Ovary (tissue), 9 donors: Measurements from ENCODE around the gene P3H2. TPM values are rescaled to one million over a fixed set of nuclear protein-coding genes. Genes with fewer than 3 reads are reported as not detected.

Experiments
- DNase-seq, 5 donors: peaks; one replicate each; pipeline ENCODE4 v3.0.0-alpha.2; 2019 to 2020
- H3K27ac ChIP-seq, 2 donors: fragments of 200-600 bp; one replicate each; pipeline versions ENCODE4 v1.5.1 to v1.8.0; 2019 to 2022
- H3K27me3 ChIP-seq: fragments of 200-600 bp; one replicate; pipeline ENCODE4 v1.8.0; 2022
- H3K36me3 ChIP-seq: fragments of 200-600 bp; sonication (generic); one replicate; pipeline ENCODE4 v1.5.1; 2019
- H3K4me1 ChIP-seq: one replicate; pipeline ENCODE4 v1.8.1; 2013; ENCODE audit warnings: mild to moderate bottlenecking, moderate library complexity; ENCODE audit not compliant: insufficient read depth
- H3K4me3 ChIP-seq: fragments of 200-600 bp; sonication (generic); one replicate; pipeline ENCODE4 v1.5.1; 2017
- H3K9me3 ChIP-seq, 2 donors: fragments of 200-600 bp in 1 of 2; sonication (generic) in 1 of 2; one replicate each; pipeline versions ENCODE4 v1.5.1 to v1.8.1; 2013 to 2019; ENCODE audit warnings: mild to moderate bottlenecking in 1 of 2, moderate library complexity in 1 of 2
- CTCF ChIP-seq, 3 donors: fragments of 450-650 bp in 2 of 3; fragments of 200-600 bp in 1 of 3; IDR thresholded peaks; one replicate each; pipeline versions ENCODE4 v1.5.1 to v1.8.0; 2016 to 2022; ENCODE audit warnings: antibody characterized with exemption in 3 of 3, mild to moderate bottlenecking in 1 of 3
- EP300 ChIP-seq: sonication (generic); formaldehyde crosslinking; IDR thresholded peaks from one replicate; pipeline ENCODE4 v1.6.1; 2017; ENCODE audit warnings: antibody characterized with exemption
- POLR2A ChIP-seq: fragments of 450-650 bp; IDR thresholded peaks from one replicate; pipeline ENCODE4 v1.6.1; 2017; ENCODE audit warnings: antibody characterized with exemption, mild to moderate bottlenecking, moderate library complexity
- WGBS, 3 donors: extraction: QIAGEN DNeasy Blood & Tissue Kit in 1 of 3; methylation state at CpG; one replicate each; pipeline versions ENCODE4 v1.1.5 to v1.1.7; 2013 to 2017; 5-methylcytosine and 5-hydroxymethylcytosine counted together
- intact Hi-C, 4 donors: fragments of 100-400 bp; cut with DNase I; formaldehyde crosslinking; loops; one replicate each; pipeline versions ENCODE4 v1.11.0 to v1.15.1; 2022 to 2023
- polyA plus RNA-seq, 2 donors: library from polyadenylated mRNA; stranded (reverse); fragments of 200-250 nt in 1 of 2; fragments of 350-450 nt in 1 of 2; fragmentation: Illumina TruSeq in 1 of 2; extraction: RNeasy Lipid Tissue Mini Kit (QIAGEN cat#74804) in 1 of 2; gene quantifications; one replicate each; pipeline ENCODE4 v1.2.3, GENCODE V29; 2013 to 2014
- total RNA-seq, 7 donors: library from RNA; depleted of rRNA in 2 of 7; stranded (reverse); fragments of >200 nt in 2 of 7; fragmentation: NEBNext Ultra II Directional in 3 of 7; extraction: Animal tissue kit (Norgen Biotek cat#: 25700) in 3 of 7; gene quantifications; one replicate each; pipeline versions ENCODE4 v1.1.0 to v1.2.4, GENCODE V29; 2016 to 2023
- donor health status: DM: no; HTN: no; CAD: no; lungs with moderate emphysema.
- donor health status: DM: no; HTN: no; CAD: no.
- donor health status: Bipolar disorder and iron deficiency.
- donor health status: DM: yes; HTN: yes; CAD: no.
- donor health status: DM: no; HTN: no; CAD: no.
- donor health status: DM: yes; HTN: yes; CAD: no.

Gene P3H2
- total and polyA plus RNA-seq, 9 donors: 10.6 to 359 (median 22.8) TPM

GRCh38 chr3:189985948-189986347 lies 134.7 kb downstream of the P3H2 start:
- no peak for DNase-seq
- WGBS, 3 donors: 62 to 73% (median 64%) methylated on average over 6 of the region's 6 CpGs
- H3K9me3 ChIP-seq: no peaks in the 10 kb centered on the region
- H3K36me3 ChIP-seq: no peaks in the 10 kb centered on the region
- TF ChIP-seq EP300: no peak
- TF ChIP-seq POLR2A: no peak
- TF ChIP-seq CTCF (IDR thresholded peaks at IDR 0.05): no peak
- peaks cover 11% of the 10 kb centered on the region for H3K4me1 ChIP-seq
- H3K27ac ChIP-seq: no peak overlapping the region
- intact Hi-C loops: no loop called here
- H3K27me3 ChIP-seq: no peaks in the 10 kb centered on the region
- no peak overlapping the region for H3K4me3 ChIP-seq

GRCh38 chr3:189983612-189984011 lies 137.1 kb downstream of the P3H2 start:
- Histone ChIP-seq H3K4me3 (no peak overlapping the region), H3K27me3 (no peaks in the 10 kb centered on the region), H3K27ac (no peak overlapping the region), H3K4me1 (peaks cover 11% of the 10 kb centered on the region), H3K36me3 (no peaks in the 10 kb centered on the region), H3K9me3 (no peaks in the 10 kb centered on the region)
- DNase-seq: no peak
- 95 to 99% (median 99%) methylated on average over 3 of the region's 3 CpGs for WGBS, 3 donors
- TF ChIP-seq EP300 (no peak), POLR2A (no peak), CTCF (IDR thresholded peaks at IDR 0.05) (no peak)
- intact Hi-C loops: no loop called here

GRCh38 chr3:189982321-189982945 lies 138.3 kb downstream of the P3H2 start:
- 42 to 55% (median 54%) methylated on average over 5 of the region's 5 CpGs for WGBS, 3 donors

GRCh38 chr3:189981668-189982067 lies 139.0 kb downstream of the P3H2 start:
- peak in 3 of 5 donors; percentile 30 to 46 (median 32) for DNase-seq

More at GRCh38 chr3:189982321-189982945, 138.3 kb downstream of the P3H2 start:
- TF ChIP-seq POLR2A: no peak
- no peak for TF ChIP-seq EP300
- no peak for TF ChIP-seq CTCF (IDR thresholded peaks at IDR 0.05)
- DNase-seq: no peak
- Histone ChIP-seq H3K9me3 (no peaks in the 10 kb centered on the region), H3K27me3 (no peaks in the 10 kb centered on the region), H3K4me1 (peaks cover 11% of the 10 kb centered on the region), H3K4me3 (no peak overlapping the region), H3K36me3 (no peaks in the 10 kb centered on the region), H3K27ac (no peak overlapping the region)
- intact Hi-C loops: no loop called here

More at GRCh38 chr3:189981668-189982067, 139.0 kb downstream of the P3H2 start:
- H3K27ac ChIP-seq: peak overlapping the region in 1 of 2 donors; percentile 45
- no peaks in the 10 kb centered on the region for H3K27me3 ChIP-seq
- no peak overlapping the region for H3K4me3 ChIP-seq
- peaks cover 11% of the 10 kb centered on the region for H3K4me1 ChIP-seq
- no peaks in the 10 kb centered on the region for H3K36me3 ChIP-seq
- TF ChIP-seq POLR2A: no peak
- no peak for TF ChIP-seq EP300
- no peak for TF ChIP-seq CTCF (IDR thresholded peaks at IDR 0.05)
- no peaks in the 10 kb centered on the region for H3K9me3 ChIP-seq
- intact Hi-C loops: no loop called here
